Heart right ventricle (tissue), 16 donors: ENCODE results near the gene ABR. TPM values are rescaled to one million over a fixed set of nuclear protein-coding genes. Genes with fewer than 3 reads are reported as not detected.
A peak's percentile ranks its signal among the peaks of the same experiment; 100 is the strongest.

ENCODE experiments used
- ATAC-seq, 8 donors: fragments of 200-7000 bp; cut with Tn5 transposase; one replicate each; pipeline ENCODE4 v1.9.1; 2020; ENCODE audit warnings: mild to moderate bottlenecking in 8 of 8, moderate library complexity in 8 of 8, moderate number of reproducible peaks in 1 of 8
- DNase-seq, 2 donors: peaks; one replicate each; pipeline ENCODE4 v3.0.0-alpha.2; 2020
- H3K27ac ChIP-seq, 10 donors: fragments of 200-600 bp; sonication (generic) in 2 of 10; one replicate each; pipeline versions ENCODE4 v1.5.0 to v1.8.0; 2020 to 2022; ENCODE audit warnings: mild to moderate bottlenecking in 3 of 10
- H3K27me3 ChIP-seq, 7 donors: fragments of 200-600 bp; one replicate each; pipeline ENCODE4 v1.8.0; 2021 to 2022; ENCODE audit warnings: mild to moderate bottlenecking in 2 of 7
- H3K36me3 ChIP-seq, 9 donors: fragments of 200-600 bp; sonication (generic) in 1 of 9; one replicate each; pipeline versions ENCODE4 v1.5.0 to v1.8.0; 2020 to 2022; ENCODE audit warnings: mild to moderate bottlenecking in 2 of 9
- H3K4me1 ChIP-seq, 9 donors: fragments of 200-600 bp; sonication (generic) in 1 of 9; one replicate each; pipeline versions ENCODE4 v1.5.0 to v1.8.0; 2020 to 2022; ENCODE audit warnings: mild to moderate bottlenecking in 4 of 9
- H3K4me3 ChIP-seq, 10 donors: fragments of 200-600 bp; sonication (generic) in 2 of 10; one replicate each; pipeline versions ENCODE4 v1.5.0 to v1.8.0; 2020 to 2022; ENCODE audit warnings: mild to moderate bottlenecking in 7 of 10, moderate library complexity in 2 of 10
- H3K9me3 ChIP-seq, 11 donors: fragments of 200-600 bp in 10 of 11; sonication (generic) in 2 of 11; one replicate each; pipeline versions ENCODE4 v1.5.0 to v1.8.0; 2013 to 2022; ENCODE audit warnings: mild to moderate bottlenecking in 2 of 11, control low read depth in 1 of 11, moderate library complexity in 1 of 11
- CTCF ChIP-seq, 9 donors: fragments of 200-600 bp; sonication (generic) in 2 of 9; IDR thresholded peaks; one replicate each; pipeline versions ENCODE4 v1.5.0 to v1.8.0; 2021 to 2022; ENCODE audit warnings: antibody characterized with exemption in 9 of 9, mild to moderate bottlenecking in 5 of 9, moderate library complexity in 1 of 9
- WGBS, 2 donors: extraction: QIAGEN DNeasy Blood & Tissue Kit; methylation state at CpG; one replicate each; pipeline ENCODE4 v1.1.7; 2013; ENCODE audit warnings: inconsistent platforms in 1 of 2; 5-methylcytosine and 5-hydroxymethylcytosine counted together
- intact Hi-C, 10 donors: fragments of 100-400 bp; cut with DNase I; formaldehyde crosslinking; loops; one replicate each; pipeline versions ENCODE4 v1.11.1 to v1.14.2; 2022
- polyA plus RNA-seq, 2 donors: library from polyadenylated mRNA; stranded (reverse); fragments of 200-250 nt; gene quantifications; one replicate each; pipeline ENCODE4 v1.2.3, GENCODE V29; 2013
- total RNA-seq, 10 donors: library from RNA; stranded (reverse); fragmentation: NEBNext Ultra II Directional in 3 of 10; extraction: Animal tissue kit (Norgen Biotek cat#: 25700) in 3 of 10; gene quantifications; one replicate each; pipeline versions ENCODE4 v1.2.1 to v1.2.4, GENCODE V29; 2021 to 2023
- donor health status: Arrhythmogenic right ventricular cardiomyopathy.
- donor health status: ischemic (EF 13 %, LVEDD 7.1; RV severe dilation, severe dysfunction).
- donor health status: healthy with polysubstance abuse.
- donor health status: DM: no; HTN: yes; CAD: no.
- donor health status: DM: no; HTN: no; CAD: no.
- donor health status: ischemic (EF 25% LVEDD 6.9; RV normal size, moderate dysfunction).
- donor health status: ischemic (EF 25% LVEDD 5.7; RV mildly dilated, moderate dysfunction).
- donor health status: healthy.
- donor health status: DM: yes; HTN: yes; CAD: no.
- donor health status: Ischemic cardiomyopathy.
- donor health status: ischemic (EF 35%, LVEDD 5.7; RV mildly dilated, moderate dysfunction).
- donor health status: nonischemic (EF 11% LVEDD 7.7; RV severe dilation, severe dysfunction).
- donor health status: DM: yes; HTN: yes; CAD: no.
- donor health status: PGD.
- donor health status: ischemic (EF 29% LVEDD 5.4; RV normal size, mild dysfunction).
- donor health status: nonischemic (EF 23%, LVEDD 6.1; RV moderate dilation, normal function).

Gene ABR
- total and polyA plus RNA-seq, 12 donors, result 49.1 to 173 (median 143) TPM

- intact Hi-C loops, result loop anchor here in 1 of 10 donors (5.0 kb wide), 1 partner anchor 35 kb away; no protein-coding TSS in a partner anchor
- TF ChIP-seq CTCF (IDR thresholded peaks at IDR 0.05), result no peak
- Histone ChIP-seq H3K4me1 (peaks cover 12 to 59% (median 37%) of the 10 kb centered on the region in 9 donors), H3K9me3 (no peaks in the 10 kb centered on the region), H3K27ac (peak overlapping the region in 1 of 10 donors; percentile 11), H3K27me3 (no peaks in the 10 kb centered on the region), H3K36me3 (peaks cover 0 to 80% (median 39%) of the 10 kb centered on the region in 9 donors), H3K4me3 (no peak overlapping the region)
- DNase-seq, result no peak
- peak in 1 of 8 donors; percentile 3 for ATAC-seq
- 71 to 75% methylated on average over 54 to 57 of the region's 57 CpGs for WGBS, 2 donors
Measured at GRCh38 chr17:1011760-1012735, 167.7 kb downstream of the ABR start.

- 84 to 85% methylated on average over 10 of the region's 10 CpGs for WGBS, 2 donors
- no peak for ATAC-seq
- Histone ChIP-seq H3K9me3 (no peaks in the 10 kb centered on the region), H3K36me3 (peaks cover 0 to 80% (median 40%) of the 10 kb centered on the region in 9 donors), H3K27me3 (no peaks in the 10 kb centered on the region), H3K4me1 (peaks cover 16 to 58% (median 44%) of the 10 kb centered on the region in 9 donors), H3K4me3 (no peak overlapping the region), H3K27ac (peak overlapping the region in 3 of 10 donors; percentile 74 to 83 (median 77))
- intact Hi-C loops, result loop anchor here in 1 of 10 donors (5.0 kb wide), 1 partner anchor 36 kb away; no protein-coding TSS in a partner anchor
- TF ChIP-seq CTCF (IDR thresholded peaks at IDR 0.05), result no peak
- no peak for DNase-seq
Measured at GRCh38 chr17:1011138-1011537, 168.6 kb downstream of the ABR start.

GRCh38 chr17:1010586-1010985, 169.2 kb downstream of the ABR start:
- no peak for DNase-seq
- Histone ChIP-seq H3K9me3 (no peaks in the 10 kb centered on the region), H3K27ac (peak overlapping the region in 7 of 10 donors; percentile 10 to 83 (median 46)), H3K4me1 (peaks cover 22 to 64% (median 50%) of the 10 kb centered on the region in 9 donors), H3K4me3 (no peak overlapping the region), H3K27me3 (no peaks in the 10 kb centered on the region), H3K36me3 (peaks cover 0 to 86% (median 40%) of the 10 kb centered on the region in 9 donors)
- ATAC-seq, result no peak
- intact Hi-C loops, result loop anchor here in 1 of 10 donors (5.0 kb wide), 1 partner anchor 37 kb away; no protein-coding TSS in a partner anchor
- no peak for TF ChIP-seq CTCF (IDR thresholded peaks at IDR 0.05)
- WGBS, 2 donors, result 59 to 61% methylated on average over 14 of the region's 14 CpGs

- DNase-seq, result no peak
- intact Hi-C loops, result loop anchor here in 1 of 10 donors (5.0 kb wide), 1 partner anchor 37 kb away; no protein-coding TSS in a partner anchor
- no peak for ATAC-seq
- no peaks in the 10 kb centered on the region for H3K27me3 ChIP-seq
- peak overlapping the region in 9 of 10 donors; percentile 16 to 83 (median 46) for H3K27ac ChIP-seq
- H3K4me3 ChIP-seq, result no peak overlapping the region
- peaks cover 27 to 69% (median 55%) of the 10 kb centered on the region in 9 donors for H3K4me1 ChIP-seq
- no peaks in the 10 kb centered on the region for H3K9me3 ChIP-seq
- WGBS, 2 donors, result 86 to 90% methylated on average over 10 of the region's 10 CpGs
- no peak for TF ChIP-seq CTCF (IDR thresholded peaks at IDR 0.05)
- H3K36me3 ChIP-seq, result peaks cover 0 to 91% (median 40%) of the 10 kb centered on the region in 9 donors
Measured at GRCh38 chr17:1010086-1010450, 169.7 kb downstream of the ABR start.
